Coronary artery (tissue), 2 donors: Measurements from ENCODE around the gene ABCA9.

Source experiments
- DNase-seq: peaks from one replicate; pipeline ENCODE4 v3.0.0-alpha.2; 2017; ENCODE audit warnings: low spot score
- H3K27ac ChIP-seq, 2 donors: fragments of 200-600 bp; sonication (generic); one replicate each; pipeline ENCODE4 v1.5.1; 2016 to 2019
- H3K4me3 ChIP-seq: fragments of 200-600 bp; sonication (generic); 2 replicates; pipeline ENCODE4 v1.5.1; 2016; ENCODE audit warnings: mild to moderate bottlenecking, moderate library complexity
- TF ChIP-seq, protein P1 (sequence below): fragments of 200-600 bp; sonication (generic); IDR thresholded peaks from one replicate; pipeline ENCODE4 v1.5.1; 2019; ENCODE audit warnings: antibody characterized with exemption

ABCA9 gene

DNA sequence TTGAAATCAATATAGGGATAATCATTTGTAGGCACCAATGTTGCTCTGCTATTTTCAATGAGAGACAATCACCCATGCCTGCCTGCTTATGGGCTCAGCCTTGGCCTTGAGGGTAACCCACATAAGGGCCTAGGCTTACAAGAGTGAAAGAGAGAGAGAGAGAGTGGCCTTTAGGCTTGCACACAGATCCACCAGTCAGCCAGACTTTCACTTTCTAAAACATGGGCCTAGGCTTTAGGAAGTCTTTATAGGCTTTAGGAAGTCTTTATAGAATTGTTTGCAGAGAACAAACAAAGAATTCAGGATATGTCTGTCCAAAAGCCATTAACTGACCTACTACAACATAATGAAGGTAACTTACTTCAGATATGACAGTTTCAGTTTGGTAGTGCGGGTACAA, 3.4 kb downstream of the ABCA9 start:
- Histone ChIP-seq H3K27ac (no peak overlapping the region), H3K4me3 (no peak overlapping the region)
- TF ChIP-seq, protein P1, sequence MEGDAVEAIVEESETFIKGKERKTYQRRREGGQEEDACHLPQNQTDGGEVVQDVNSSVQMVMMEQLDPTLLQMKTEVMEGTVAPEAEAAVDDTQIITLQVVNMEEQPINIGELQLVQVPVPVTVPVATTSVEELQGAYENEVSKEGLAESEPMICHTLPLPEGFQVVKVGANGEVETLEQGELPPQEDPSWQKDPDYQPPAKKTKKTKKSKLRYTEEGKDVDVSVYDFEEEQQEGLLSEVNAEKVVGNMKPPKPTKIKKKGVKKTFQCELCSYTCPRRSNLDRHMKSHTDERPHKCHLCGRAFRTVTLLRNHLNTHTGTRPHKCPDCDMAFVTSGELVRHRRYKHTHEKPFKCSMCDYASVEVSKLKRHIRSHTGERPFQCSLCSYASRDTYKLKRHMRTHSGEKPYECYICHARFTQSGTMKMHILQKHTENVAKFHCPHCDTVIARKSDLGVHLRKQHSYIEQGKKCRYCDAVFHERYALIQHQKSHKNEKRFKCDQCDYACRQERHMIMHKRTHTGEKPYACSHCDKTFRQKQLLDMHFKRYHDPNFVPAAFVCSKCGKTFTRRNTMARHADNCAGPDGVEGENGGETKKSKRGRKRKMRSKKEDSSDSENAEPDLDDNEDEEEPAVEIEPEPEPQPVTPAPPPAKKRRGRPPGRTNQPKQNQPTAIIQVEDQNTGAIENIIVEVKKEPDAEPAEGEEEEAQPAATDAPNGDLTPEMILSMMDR, result no peak
- no peak for DNase-seq

DNA sequence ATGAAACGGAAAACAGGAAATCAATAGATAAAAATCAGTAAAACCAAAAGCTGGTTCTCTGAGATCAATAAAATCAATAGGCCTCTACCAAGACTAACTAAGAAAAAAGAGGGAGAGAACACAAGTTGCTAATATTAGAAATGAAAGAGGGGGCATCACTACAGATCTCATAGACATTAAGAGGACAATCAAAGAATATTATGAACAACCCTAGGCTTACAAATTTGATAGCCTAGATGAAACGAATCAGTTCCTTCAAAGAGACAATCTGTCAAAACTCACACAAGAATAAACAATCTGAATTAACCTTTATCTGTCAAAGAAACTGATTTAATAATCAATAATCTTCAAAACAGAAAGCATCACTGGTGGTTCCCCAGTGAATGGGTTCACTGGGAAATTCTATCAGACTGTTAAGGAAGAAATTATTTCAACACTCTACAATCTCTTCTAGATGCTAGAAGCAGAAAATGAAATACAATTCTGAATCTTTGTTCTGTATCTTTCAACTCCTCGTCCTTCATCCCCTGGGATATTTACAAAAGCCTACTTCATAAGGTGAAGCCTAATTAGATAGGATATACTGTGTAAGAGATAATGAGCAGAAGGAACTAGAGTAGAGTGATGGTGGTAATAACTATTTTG, 4.4 kb downstream of the ABCA9 start:
- TF ChIP-seq, protein P1, result no peak
- no peak overlapping the region for H3K4me3 ChIP-seq
- no peak for DNase-seq
- no peak overlapping the region for H3K27ac ChIP-seq

DNA sequence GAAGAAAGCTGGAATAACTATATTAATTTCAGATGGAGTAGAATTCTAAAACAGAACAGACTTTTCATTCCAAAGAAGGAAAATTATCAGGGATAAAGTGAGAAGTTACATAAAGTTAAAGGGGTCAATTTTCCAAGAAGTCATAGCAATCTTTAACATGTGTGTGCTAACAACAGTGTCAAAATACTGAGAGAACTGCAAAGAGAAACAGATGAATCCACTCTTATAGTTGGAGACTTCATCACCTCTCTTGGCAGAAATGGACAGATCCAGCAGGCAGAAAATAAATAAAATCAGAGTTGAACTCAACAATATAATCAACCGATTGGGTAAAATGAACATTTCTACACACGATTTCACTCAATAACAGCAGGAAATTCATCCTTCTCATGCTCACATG, 5.4 kb downstream of the ABCA9 start:
- Histone ChIP-seq H3K27ac (no peak overlapping the region), H3K4me3 (no peak overlapping the region)
- TF ChIP-seq, protein P1, result no peak
- DNase-seq, result no peak

DNA sequence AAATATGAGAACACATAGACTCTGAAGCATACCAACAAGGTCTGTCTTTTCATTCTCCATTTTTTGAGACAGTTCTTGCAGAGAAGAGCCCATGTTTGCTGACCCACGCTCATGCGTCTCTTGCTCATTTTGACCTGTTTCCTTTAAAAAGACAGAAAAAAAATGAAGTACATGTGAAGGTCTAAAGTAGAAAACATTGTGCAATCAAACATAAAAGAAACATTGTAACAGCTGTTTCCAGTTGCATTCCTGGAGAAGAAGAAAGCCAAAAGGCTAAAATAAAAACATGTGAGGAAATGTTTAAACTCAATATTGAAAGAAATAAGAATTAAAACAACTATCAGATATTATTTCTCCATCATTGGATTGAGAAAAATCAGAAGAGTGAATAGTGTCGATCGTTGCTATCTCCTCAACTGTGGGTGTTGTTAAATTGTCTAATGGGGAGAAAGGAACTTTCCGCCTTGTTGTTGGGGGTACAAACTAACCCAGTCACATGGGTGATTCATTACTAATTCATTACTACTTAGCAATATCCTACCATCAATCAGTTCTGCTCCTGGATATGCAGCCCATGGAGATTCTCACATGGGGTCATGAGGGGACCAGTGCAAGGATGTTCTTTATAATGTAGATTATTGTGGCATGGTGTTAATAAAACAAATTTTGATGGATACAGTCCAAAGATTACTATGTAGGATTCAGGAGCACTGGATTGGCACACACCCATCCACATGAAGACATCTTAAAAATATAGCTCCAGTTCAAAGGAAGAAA, 9.5 kb downstream of the ABCA9 start:
- H3K27ac ChIP-seq, result peak overlapping the region in 1 of 2 donors; percentile 52
- no peak for DNase-seq
- TF ChIP-seq, protein P1, result no peak
- H3K4me3 ChIP-seq, result no peak overlapping the region

DNA sequence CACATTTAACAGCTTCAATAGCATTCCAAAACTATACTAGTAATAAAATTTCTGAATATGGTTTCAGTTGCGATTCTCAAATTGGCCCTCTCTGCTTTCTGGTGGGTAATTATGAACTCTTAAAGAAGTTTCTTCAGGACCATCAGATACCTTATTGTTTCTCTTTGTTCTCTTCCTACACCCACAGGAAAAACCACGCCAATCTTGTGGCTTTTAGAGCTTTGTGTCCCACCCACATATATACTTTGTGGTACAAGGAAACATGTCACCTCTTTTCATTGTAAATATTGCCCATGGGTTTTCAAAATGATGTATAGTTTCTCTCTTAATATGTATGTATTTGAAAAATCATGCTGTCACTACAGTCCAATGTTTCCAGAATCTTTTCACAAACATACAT, 12.1 kb downstream of the ABCA9 start:
- Histone ChIP-seq H3K27ac (peak overlapping the region in 1 of 2 donors; percentile 71), H3K4me3 (no peak overlapping the region)
- TF ChIP-seq, protein P1, result no peak
- no peak for DNase-seq

DNA sequence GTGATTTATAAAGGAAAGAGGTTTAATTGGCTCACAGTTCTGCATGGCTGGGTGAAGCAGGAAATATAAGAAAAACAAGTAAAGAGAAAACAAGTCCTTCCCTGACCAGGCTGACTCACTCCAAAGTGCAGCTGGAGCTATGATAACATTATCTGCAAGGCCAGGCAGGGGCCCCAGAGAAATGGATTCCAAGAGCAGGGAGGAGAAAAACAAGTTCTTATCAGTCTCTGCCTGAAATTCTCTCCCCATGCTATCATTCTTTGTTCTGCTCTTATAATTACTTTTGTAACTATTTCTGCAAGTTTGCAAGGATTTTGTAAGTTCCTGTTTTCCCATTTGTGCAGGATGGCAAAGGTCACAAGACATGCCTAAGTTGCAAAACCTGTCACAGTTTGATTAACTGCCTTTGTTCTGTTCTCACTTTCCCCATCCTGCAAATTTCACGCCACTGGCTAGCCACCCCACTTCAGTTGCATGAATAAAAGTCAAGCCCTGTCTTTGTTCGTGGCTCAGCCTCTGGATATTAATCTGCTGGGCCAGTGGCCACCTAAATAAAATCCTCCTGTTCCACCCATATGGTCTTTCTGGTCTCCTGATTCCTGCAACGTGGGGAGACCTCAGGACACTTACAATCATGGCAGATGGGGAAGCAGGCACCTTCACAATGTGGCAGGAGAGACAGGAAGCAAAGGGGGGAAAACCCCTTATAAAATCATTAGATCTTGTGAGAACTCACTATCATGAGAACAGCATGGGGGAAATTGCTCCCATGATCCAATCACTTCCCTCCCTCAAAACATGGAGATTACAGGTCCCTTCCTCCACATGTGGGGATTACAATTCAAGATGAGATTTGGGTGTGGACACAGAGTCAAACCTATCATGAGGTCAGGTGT, 13.1 kb downstream of the ABCA9 start:
- Histone ChIP-seq H3K27ac (peak overlapping the region; percentile 32 to 82), H3K4me3 (peak overlapping the region; percentile 20)
- TF ChIP-seq, protein P1, result no peak
- no peak for DNase-seq
